SK-N-SH (cell line): ENCODE measurements around the gene COLEC12. TPM values are rescaled to one million over a fixed set of nuclear protein-coding genes. Genes with fewer than 3 reads are reported as not detected.

Experiments
- CTCF ChIA-PET: fragments of 300-600, 350-600 bp; formaldehyde crosslinking; extraction: SDS; loops from one replicate; lab custom pipeline; 2021; lab: Yijun Ruan, JAX
- POLR2A ChIA-PET: fragments of 350-600 bp; sonication (Branson Sonifier 250); formaldehyde crosslinking; extraction: SDS; loops from one replicate; lab custom pipeline; 2020; ENCODE audit warnings: antibody characterized with exemption, inconsistent platforms; lab: Yijun Ruan, JAX
- DNase-seq: peaks from one replicate; pipeline ENCODE4 v3.0.0; 2012
- H2AFZ ChIP-seq: fragments of 200-600 bp; sonication (generic); 2 replicates; pipeline ENCODE4 v1.8.1; 2016; ENCODE audit warnings: antibody characterized with exemption, mild to moderate bottlenecking, low read depth
- H3F3A ChIP-seq: fragments of 200-600 bp; sonication (generic); replicated peaks from 2 replicates; pipeline ENCODE3; 2016; ENCODE audit warnings: antibody characterized with exemption, mild to moderate bottlenecking; ENCODE audit not compliant: insufficient read depth
- H3K27ac ChIP-seq, 2 experiments: fragments of 200-500 bp in 1 of 2; fragments of 200-600 bp in 1 of 2; sonication (Bioruptor generic) in 1 of 2; sonication (generic), shearing (Covaris generic) in 1 of 2; 2 replicates each; pipeline versions ENCODE4 v1.5.1 to v1.6.1; 2014 to 2016; ENCODE audit warnings: low read depth in 2 of 2, inconsistent platforms in 1 of 2, low read length in 1 of 2, mild to moderate bottlenecking in 1 of 2, mixed read lengths in 1 of 2
- H3K27me3 ChIP-seq: fragments of 200-600 bp; sonication (generic), shearing (Covaris generic); 2 replicates; pipeline ENCODE4 v1.6.1; 2016; ENCODE audit warnings: mixed run types; ENCODE audit not compliant: insufficient read depth
- H3K36me3 ChIP-seq, 2 experiments: fragments of 200-500 bp in 1 of 2; fragments of 200-600 bp in 1 of 2; sonication (Bioruptor generic) in 1 of 2; sonication (generic) in 1 of 2; replicated peaks in 1 of 2; 2 replicates each; pipeline versions ENCODE3 to v1.5.1; 2014 to 2016; ENCODE audit warnings: low read length in 1 of 2, mild to moderate bottlenecking in 1 of 2; ENCODE audit not compliant: insufficient read depth in 2 of 2, control insufficient read depth in 1 of 2
- H3K4me1 ChIP-seq, 2 experiments: fragments of 200-500 bp in 1 of 2; fragments of 200-600 bp in 1 of 2; sonication (Bioruptor generic) in 1 of 2; sonication (generic), shearing (Covaris generic) in 1 of 2; 2 replicates each; pipeline versions ENCODE4 v1.5.1 to v1.6.1; 2014 to 2016; ENCODE audit warnings: low read depth in 1 of 2, low read length in 1 of 2, mixed run types in 1 of 2; ENCODE audit not compliant: insufficient read depth in 2 of 2, control insufficient read depth in 1 of 2
- H3K4me2 ChIP-seq: fragments of 200-600 bp; sonication (generic), shearing (Covaris generic); 2 replicates; pipeline ENCODE4 v1.6.1; 2017; ENCODE audit warnings: mixed run types
- H3K4me3 ChIP-seq, 2 experiments: fragments of 200-500 bp in 1 of 2; fragments of 200-600 bp in 1 of 2; sonication (Bioruptor generic) in 1 of 2; sonication (generic), shearing (Covaris generic) in 1 of 2; 2 replicates each; pipeline versions ENCODE4 v1.5.1 to v1.8.1; 2014 to 2016; ENCODE audit warnings: low read depth in 2 of 2, inconsistent platforms in 1 of 2, low read length in 1 of 2, mild to moderate bottlenecking in 1 of 2, mixed read lengths in 1 of 2, moderate library complexity in 1 of 2
- H3K79me2 ChIP-seq: fragments of 200-600 bp; sonication (generic); 2 replicates; pipeline ENCODE4 v1.8.1; 2017; ENCODE audit warnings: mild to moderate bottlenecking; ENCODE audit not compliant: insufficient read depth
- H3K9ac ChIP-seq: fragments of 200-600 bp; sonication (generic); 2 replicates; pipeline ENCODE4 v1.6.1; 2017; ENCODE audit warnings: mixed run types
- H3K9me2 ChIP-seq: fragments of 200-600 bp; sonication (generic); 2 replicates; pipeline ENCODE4 v1.6.1; 2017; ENCODE audit warnings: mixed run types
- H3K9me3 ChIP-seq: fragments of 200-600 bp; sonication (generic); 2 replicates; pipeline ENCODE4 v1.6.1; 2017; ENCODE audit warnings: mixed run types, mild to moderate bottlenecking, moderate library complexity
- H4K20me1 ChIP-seq: fragments of 200-600 bp; sonication (generic); 2 replicates; pipeline ENCODE4 v1.6.1; 2017; ENCODE audit warnings: mild to moderate bottlenecking, mixed run types; ENCODE audit not compliant: insufficient read depth
- FOXM1 ChIP-seq: IDR thresholded peaks from 2 replicates; pipeline ENCODE4 v1.4.0; 2012; ENCODE audit warnings: low read depth, mild to moderate bottlenecking
- GABPA ChIP-seq: IDR thresholded peaks from 2 replicates; pipeline ENCODE4 v1.4.0; 2012; ENCODE audit warnings: low read depth, mild to moderate bottlenecking
- JUND ChIP-seq: IDR thresholded peaks from 2 replicates; pipeline ENCODE4 v1.4.0; 2012
- MEF2A ChIP-seq: IDR thresholded peaks from 2 replicates; pipeline ENCODE4 v1.4.0; 2012; ENCODE audit warnings: low read depth, borderline replicate concordance
- NFIC ChIP-seq: IDR thresholded peaks from 2 replicates; pipeline ENCODE4 v1.4.0; 2012; ENCODE audit warnings: borderline replicate concordance
- POLR2AphosphoS5 ChIP-seq: IDR thresholded peaks from 2 replicates; pipeline ENCODE4 v1.6.1; 2012; ENCODE audit warnings: low read depth, low read length
- REST ChIP-seq: IDR thresholded peaks from 2 replicates; pipeline ENCODE4 v1.6.1; 2012; ENCODE audit warnings: mild to moderate bottlenecking, low read depth, low read length, moderate library complexity
- USF2 ChIP-seq: fragments of 150-350 bp; IDR thresholded peaks from 2 replicates; pipeline ENCODE4 v1.6.1; 2017; ENCODE audit warnings: antibody characterized with exemption, low read length, low read depth, borderline replicate concordance
- ZBTB33 ChIP-seq: IDR thresholded peaks from 2 replicates; pipeline ENCODE4 v1.4.0; 2012; ENCODE audit warnings: low read depth, borderline replicate concordance
- WGBS: methylation state at CpG from one replicate; pipeline ENCODE4 v1.1.6; 2017; ENCODE audit warnings: low lambda C conversion rate; 5-methylcytosine and 5-hydroxymethylcytosine counted together
- polyA plus RNA-seq, 3 experiments: library from polyadenylated mRNA; depleted of rRNA; stranded (reverse); fragments of >200 nt; gene quantifications; 2 replicates each; pipeline ENCODE4 v1.2.3, GENCODE V29; 2012

COLEC12 gene
- polyA plus RNA-seq, 1 of the 3 experiments (the other 2 are of a cell fraction) = 41.2 TPM

GRCh38 chr18:352438-352837, 148.1 kb downstream of the COLEC12 start (continued):
- no peak for TF ChIP-seq ZBTB33

- Histone ChIP-seq H2AFZ (no peak overlapping the region), H3K79me2 (no peaks in the 10 kb centered on the region), H3K9ac (no peak overlapping the region), H3K4me1 (peaks cover 0 to 10% of the 10 kb centered on the region in 2 experiments; a peak in 2 of 4 replicates), H4K20me1 (no peaks in the 10 kb centered on the region), H3K36me3 (no peaks in the 10 kb centered on the region), H3K4me2 (no peak overlapping the region), H3K9me2 (no peaks in the 10 kb centered on the region), H3F3A (no peaks in the 10 kb centered on the region), H3K27ac (no peak overlapping the region), H3K27me3 (no peaks in the 10 kb centered on the region), H3K9me3 (no peaks in the 10 kb centered on the region), H3K4me3 (no peak overlapping the region)
- ChIA-PET CTCF (interaction anchor here (1.5 kb wide), 1 partner anchor 145 kb away, joined by 3 read pairs; no protein-coding TSS in a partner anchor), POLR2A (no interaction called here)
- no peak for TF ChIP-seq NFIC
- no peak for TF ChIP-seq FOXM1
- TF ChIP-seq POLR2AphosphoS5 = no peak
- TF ChIP-seq USF2 = no peak
- no peak for TF ChIP-seq GABPA
- TF ChIP-seq JUND = no peak
- DNase-seq = no peak
- WGBS = 84% methylated on average over 6 of the region's 6 CpGs
These were observed 149.4 kb downstream of the COLEC12 start for GRCh38 chr18:350953-351572.

- H3K4me1 ChIP-seq = no peaks in the 10 kb centered on the region
- ChIA-PET POLR2A (no interaction called here), CTCF (no interaction called here)
- H3F3A ChIP-seq = no peaks in the 10 kb centered on the region
- WGBS = 72% methylated on average over 10 of the region's 10 CpGs
- no peaks in the 10 kb centered on the region for H3K79me2 ChIP-seq
- no peak for TF ChIP-seq MEF2A
- TF ChIP-seq REST = no peak
- no peak overlapping the region for H2AFZ ChIP-seq
- no peak overlapping the region for H3K4me3 ChIP-seq
- H4K20me1 ChIP-seq = no peaks in the 10 kb centered on the region
- H3K27ac ChIP-seq = no peak overlapping the region
- no peak overlapping the region for H3K4me2 ChIP-seq
- no peaks in the 10 kb centered on the region for H3K9me2 ChIP-seq
- H3K9me3 ChIP-seq = no peaks in the 10 kb centered on the region
- H3K36me3 ChIP-seq = no peaks in the 10 kb centered on the region
- no peaks in the 10 kb centered on the region for H3K27me3 ChIP-seq
- no peak for DNase-seq
- H3K9ac ChIP-seq = no peak overlapping the region
These were observed 153.9 kb downstream of the COLEC12 start for GRCh38 chr18:346600-346999.
